H1 (cell line): ENCODE results near the gene NEUROD1. TPM values are rescaled to one million over a fixed set of nuclear protein-coding genes. Genes with fewer than 3 reads are reported as not detected.

Experiments used
- CTCF ChIA-PET: fragments of 300-600 bp; sonication (Branson Sonifier 250); formaldehyde crosslinking; loops from one replicate; lab custom pipeline; 2021; ENCODE audit not compliant: partially characterized antibody; lab: Charles Lee
- POLR2A ChIA-PET: fragments of 300-600 bp; sonication (Branson Sonifier 250); formaldehyde crosslinking; loops from one replicate; lab custom pipeline; 2021; ENCODE audit warnings: inconsistent platforms; ENCODE audit not compliant: partially characterized antibody; lab: Charles Lee
- DNase-seq, 2 experiments: peaks; one replicate each; pipeline versions ENCODE4 v3.0.0 to v3.0.0-alpha.2; 2010 to 2022; ENCODE audit warnings: low spot score in 2 of 2, low read depth in 1 of 2, mixed read lengths in 1 of 2
- FAIRE-seq: peaks from 2 replicates; lab custom pipeline; 2011; peaks lifted over from hg19 to GRCh38; lab: Jason Lieb, UNC
- H2AFZ ChIP-seq: 2 replicates; pipeline ENCODE4 v1.8.1; 2012; ENCODE audit warnings: low read length, inconsistent platforms
- H2AK5ac ChIP-seq: 2 replicates; pipeline ENCODE4 v1.6.1; 2013; ENCODE audit warnings: low read depth, low read length
- H2BK120ac ChIP-seq: replicated peaks from 2 replicates; pipeline ENCODE3; 2013; ENCODE audit warnings: low read depth, low read length, inconsistent platforms
- H2BK12ac ChIP-seq: 2 replicates; pipeline ENCODE4 v1.6.1; 2013; ENCODE audit warnings: low read depth, low read length
- H2BK15ac ChIP-seq: 2 replicates; pipeline ENCODE4 v1.6.1; 2013; ENCODE audit warnings: low read length
- H2BK20ac ChIP-seq: 2 replicates; pipeline ENCODE4 v1.6.1; 2013; ENCODE audit warnings: low read length
- H2BK5ac ChIP-seq: 2 replicates; pipeline ENCODE4 v1.6.1; 2013; ENCODE audit warnings: low read depth, low read length
- H3K14ac ChIP-seq: 2 replicates; pipeline ENCODE4 v1.6.1; 2013; ENCODE audit warnings: inconsistent platforms; ENCODE audit not compliant: insufficient read length
- H3K18ac ChIP-seq: 2 replicates; pipeline ENCODE4 v1.6.1; 2013; ENCODE audit warnings: low read length; ENCODE audit errors: extremely low read depth
- H3K23ac ChIP-seq: 2 replicates; pipeline ENCODE4 v1.6.1; 2013; ENCODE audit warnings: inconsistent platforms; ENCODE audit not compliant: insufficient read length
- H3K23me2 ChIP-seq: 2 replicates; pipeline ENCODE4 v1.6.1; 2013; ENCODE audit warnings: low read depth, low read length
- H3K27ac ChIP-seq: 2 replicates; pipeline ENCODE4 v1.6.1; 2011; ENCODE audit warnings: low read depth, low read length, inconsistent platforms
- H3K27me3 ChIP-seq, 4 experiments: replicated peaks in 1 of 4; 1 replicate in 1 of 4; 2 replicates in 3 of 4; pipeline versions ENCODE4 v1.6.1 to v1.8.1; 2011 to 2013; ENCODE audit warnings: low read length in 3 of 4, mild to moderate bottlenecking in 3 of 4, inconsistent platforms in 2 of 4, mixed read lengths in 2 of 4, moderate library complexity in 1 of 4; ENCODE audit not compliant: control insufficient read depth in 3 of 4, insufficient read depth in 3 of 4; ENCODE audit errors: extremely low read depth in 1 of 4
- H3K36me3 ChIP-seq, 4 experiments: 2 replicates each; pipeline versions ENCODE4 v1.6.1 to v1.8.1; 2011 to 2013; ENCODE audit warnings: mild to moderate bottlenecking in 4 of 4, low read length in 3 of 4, moderate library complexity in 2 of 4, control low read depth in 1 of 4, inconsistent platforms in 1 of 4; ENCODE audit not compliant: insufficient read depth in 4 of 4, control insufficient read depth in 2 of 4
- H3K4ac ChIP-seq: replicated peaks from 2 replicates; pipeline ENCODE3; 2013; ENCODE audit warnings: low read length, low read depth, mixed read lengths, inconsistent platforms; ENCODE audit not compliant: insufficient read length
- H3K4me1 ChIP-seq, 4 experiments: replicated peaks in 1 of 4; 1 replicate in 1 of 4; 2 replicates in 3 of 4; pipeline versions ENCODE4 v1.6.1 to v1.8.1; 2011 to 2013; ENCODE audit warnings: low read length in 3 of 4, inconsistent platforms in 2 of 4, mixed read lengths in 1 of 4; ENCODE audit not compliant: insufficient read depth in 4 of 4, control insufficient read depth in 3 of 4
- H3K4me2 ChIP-seq, 2 experiments: 2 replicates each; pipeline versions ENCODE4 v1.6.1 to v1.8.1; 2011 to 2013; ENCODE audit warnings: low read depth in 2 of 2, low read length in 2 of 2, control low read depth in 1 of 2, inconsistent platforms in 1 of 2, mild to moderate bottlenecking in 1 of 2; ENCODE audit not compliant: insufficient read depth in 1 of 2
- H3K4me3 ChIP-seq, 4 experiments: fragments of 200-600, 300-600 bp in 1 of 4; sonication (generic), shearing (Covaris generic), sonication (Bioruptor Twin) in 1 of 4; 2 replicates each; pipeline versions ENCODE4 v1.5.1 to v1.8.1; 2011 to 2016; ENCODE audit warnings: low read length in 4 of 4, low read depth in 3 of 4, control low read depth in 2 of 4, inconsistent platforms in 2 of 4, mild to moderate bottlenecking in 2 of 4, mixed read lengths in 1 of 4, moderate library complexity in 1 of 4; ENCODE audit not compliant: insufficient read depth in 2 of 4; ENCODE audit errors: extremely low read depth in 1 of 4
- H3K56ac ChIP-seq: replicated peaks from 2 replicates; pipeline ENCODE3; 2013; ENCODE audit warnings: low read depth, mild to moderate bottlenecking, mixed read lengths, low read length, inconsistent platforms; ENCODE audit not compliant: insufficient read length
- H3K79me1 ChIP-seq: 2 replicates; pipeline ENCODE4 v1.6.1; 2013; ENCODE audit warnings: low read depth, low read length, control low read depth
- H3K79me2 ChIP-seq, 2 experiments: 2 replicates each; pipeline versions ENCODE4 v1.6.1 to v1.8.1; 2012 to 2013; ENCODE audit warnings: low read length in 2 of 2, mild to moderate bottlenecking in 2 of 2, inconsistent platforms in 1 of 2; ENCODE audit not compliant: insufficient read depth in 2 of 2, control insufficient read depth in 1 of 2
- H3K9ac ChIP-seq, 4 experiments: replicated peaks in 1 of 4; 1 replicate in 1 of 4; 2 replicates in 3 of 4; pipeline versions ENCODE4 v1.6.1 to v1.8.1; 2011 to 2013; ENCODE audit warnings: low read depth in 3 of 4, low read length in 3 of 4, control low read depth in 2 of 4, mild to moderate bottlenecking in 2 of 4, moderate library complexity in 2 of 4, inconsistent platforms in 1 of 4; ENCODE audit errors: extremely low read depth in 1 of 4
- H3K9me3 ChIP-seq, 2 experiments: 2 replicates each; pipeline versions ENCODE4 v1.6.1 to v1.8.1; 2012 to 2013; ENCODE audit warnings: mild to moderate bottlenecking in 2 of 2, moderate library complexity in 2 of 2, control low read depth in 1 of 2, inconsistent platforms in 1 of 2, low read depth in 1 of 2, low read length in 1 of 2, mixed read lengths in 1 of 2; ENCODE audit not compliant: insufficient read depth in 2 of 2
- H4K20me1 ChIP-seq, 2 experiments: replicated peaks in 1 of 2; 2 replicates each; pipeline versions ENCODE3 to v1.8.1; 2011 to 2013; ENCODE audit warnings: inconsistent platforms in 2 of 2, low read length in 2 of 2, mild to moderate bottlenecking in 1 of 2; ENCODE audit not compliant: insufficient read depth in 2 of 2, control insufficient read depth in 1 of 2
- H4K5ac ChIP-seq: 2 replicates; pipeline ENCODE4 v1.6.1; 2013; ENCODE audit warnings: low read length, low read depth, mixed read lengths, inconsistent platforms; ENCODE audit not compliant: insufficient read length
- H4K8ac ChIP-seq: 2 replicates; pipeline ENCODE4 v1.8.0; 2013; ENCODE audit warnings: mild to moderate bottlenecking, moderate library complexity, low read length, inconsistent platforms; ENCODE audit not compliant: insufficient read depth; ENCODE audit errors: extremely low read depth
- H4K91ac ChIP-seq: replicated peaks from 2 replicates; pipeline ENCODE3; 2013; ENCODE audit warnings: low read length, mixed read lengths, inconsistent platforms; ENCODE audit not compliant: insufficient read length
- ASH2L ChIP-seq: fragments of 200-600, 300-600 bp; sonication (generic); IDR thresholded peaks from one replicate; pipeline ENCODE4 v1.7.1; 2017; ENCODE audit warnings: low read length
- BCL11A ChIP-seq, 2 experiments: IDR thresholded peaks; one replicate each; pipeline ENCODE4 v1.6.1; 2011; ENCODE audit warnings: low read depth in 2 of 2, low read length in 2 of 2, mild to moderate bottlenecking in 2 of 2
- CHD2 ChIP-seq: IDR thresholded peaks from 2 replicates; pipeline ENCODE4 v1.6.1; 2012; ENCODE audit warnings: low read length, improper control_type of control experiment
- FOSL1 ChIP-seq: IDR thresholded peaks from 2 replicates; pipeline ENCODE4 v1.6.1; 2011; ENCODE audit warnings: mild to moderate bottlenecking, low read depth, low read length, moderate library complexity; ENCODE audit not compliant: insufficient read depth
- GTF2F1 ChIP-seq: IDR thresholded peaks from 2 replicates; pipeline ENCODE4 v1.6.1; 2012; ENCODE audit warnings: low read depth, low read length, improper control_type of control experiment, borderline replicate concordance
- JUN ChIP-seq: IDR thresholded peaks from 2 replicates; pipeline ENCODE4 v1.6.1; 2011; ENCODE audit warnings: low read depth, mild to moderate bottlenecking, improper control_type of control experiment, low read length
- JUND ChIP-seq: IDR thresholded peaks from 2 replicates; pipeline ENCODE4 v1.6.1; 2011; ENCODE audit warnings: mild to moderate bottlenecking, improper control_type of control experiment, low read length
- POLR2A ChIP-seq, 2 experiments: IDR thresholded peaks; 1 replicate in 1 of 2; 2 replicates in 1 of 2; pipeline ENCODE4 v1.6.1; 2011; ENCODE audit warnings: low read depth in 2 of 2, low read length in 2 of 2, mild to moderate bottlenecking in 2 of 2; ENCODE audit errors: control extremely low read depth in 1 of 2
- POU5F1 ChIP-seq: IDR thresholded peaks from 2 replicates; pipeline ENCODE4 v1.6.1; 2011; ENCODE audit warnings: low read depth, mild to moderate bottlenecking, low read length, moderate library complexity
- RAD21 ChIP-seq, 2 experiments: IDR thresholded peaks in 1 of 2; conservative IDR thresholded peaks in 1 of 2; 2 replicates each; pipeline ENCODE4 v1.6.1; 2011; ENCODE audit warnings: low read depth in 2 of 2, low read length in 2 of 2, improper control_type of control experiment in 1 of 2, inconsistent platforms in 1 of 2, mild to moderate bottlenecking in 1 of 2, moderate library complexity in 1 of 2
- RFX5 ChIP-seq: IDR thresholded peaks from 2 replicates; pipeline ENCODE4 v1.6.1; 2011; ENCODE audit warnings: low read depth, low read length, improper control_type of control experiment, borderline replicate concordance
- SIRT6 ChIP-seq: IDR thresholded peaks from one replicate; pipeline ENCODE4 v1.7.1; 2012; ENCODE audit warnings: low read length, inconsistent platforms
- YY1 ChIP-seq: IDR thresholded peaks from 2 replicates; pipeline ENCODE4 v1.6.1; 2011; ENCODE audit warnings: low read depth, mild to moderate bottlenecking, low read length
- WGBS, 2 experiments: shearing (Covaris generic) in 1 of 2; methylation state at CpG; one replicate each; pipeline versions ENCODE4 v1.1.6 to v1.1.7; 2013 to 2015; ENCODE audit warnings: low lambda C conversion rate in 2 of 2, mixed read lengths in 2 of 2, inconsistent platforms in 1 of 2, low coverage in 1 of 2, missing lambda C conversion rate in 1 of 2; ENCODE audit not compliant: insufficient replicate concordance in 2 of 2, insufficient coverage in 1 of 2, insufficient read length in 1 of 2; ENCODE audit errors: extremely low coverage in 1 of 2, missing lambda C conversion rate in 1 of 2; 5-methylcytosine and 5-hydroxymethylcytosine counted together
- polyA plus RNA-seq, 7 experiments: library from polyadenylated mRNA; depleted of rRNA in 3 of 7; stranded (reverse) in 5 of 7; unstranded in 2 of 7; fragments of >200 nt in 5 of 7; fragments of 200-250 nt in 2 of 7; gene quantifications; 1 replicate in 5 of 7; 2 replicates in 1 of 7; 4 replicates in 1 of 7; pipeline versions ENCODE4 v1.2.1 to v1.2.3, GENCODE V29; 2011 to 2013; ENCODE audit warnings: missing spikeins in 2 of 7, mixed read lengths in 2 of 7
- total RNA-seq: library from RNA; stranded (reverse); fragmentation: NEBNext Ultra II Directional; extraction: Animal tissue kit (Norgen Biotek cat#: 25700); gene quantifications from 2 replicates; pipeline ENCODE4 v1.2.1, GENCODE V29; 2021
- TF ChIP-seq, protein P1 (sequence below): IDR thresholded peaks from 2 replicates; pipeline ENCODE4 v1.6.1; 2011; ENCODE audit warnings: low read length, improper control_type of control experiment

The NEUROD1 gene
- total and polyA plus RNA-seq, 2 of the 8 experiments (the other 6 are each of a cell fraction or from before 2014, with no cell fraction given): 0.08 TPM; not detected in 1

- H4K91ac ChIP-seq: no peak overlapping the region
- H2BK120ac ChIP-seq: no peak overlapping the region
- POLR2A ChIA-PET: no interaction called here
- FAIRE-seq: no peak
- H3K9me3 ChIP-seq: no peaks in the 10 kb centered on the region
- no peak overlapping the region for H4K5ac ChIP-seq
- no peaks in the 10 kb centered on the region for H3K79me1 ChIP-seq
- H3K36me3 ChIP-seq: no peaks in the 10 kb centered on the region
- H3K56ac ChIP-seq: no peak overlapping the region
- H3K27ac ChIP-seq: no peak overlapping the region
- no peaks in the 10 kb centered on the region for H3K23me2 ChIP-seq
- H2BK20ac ChIP-seq: no peak overlapping the region
- H2AFZ ChIP-seq: no peak overlapping the region
- no peak overlapping the region for H3K9ac ChIP-seq
- TF ChIP-seq RAD21 (IDR thresholded peaks at IDR 0.05 in 1 of 2, conservative IDR thresholded peaks at IDR 0.05 in 1 of 2; ENCODE audit: low read depth in 2 of 2, low read length in 2 of 2) (no peak), GTF2F1 (no peak), BCL11A (IDR thresholded peaks at IDR 0.05; ENCODE audit: low read depth in 2 of 2, low read length in 2 of 2) (no peak), SIRT6 (no peak), YY1 (no peak), FOSL1 (no peak), POLR2A (IDR thresholded peaks at IDR 0.05; ENCODE audit: control extremely low read depth in 1 of 2, low read depth in 2 of 2, low read length in 2 of 2) (no peak), RFX5 (no peak), CHD2 (no peak), ASH2L (no peak), JUN (no peak), JUND (no peak), POU5F1 (no peak)
- TF ChIP-seq, protein P1, sequence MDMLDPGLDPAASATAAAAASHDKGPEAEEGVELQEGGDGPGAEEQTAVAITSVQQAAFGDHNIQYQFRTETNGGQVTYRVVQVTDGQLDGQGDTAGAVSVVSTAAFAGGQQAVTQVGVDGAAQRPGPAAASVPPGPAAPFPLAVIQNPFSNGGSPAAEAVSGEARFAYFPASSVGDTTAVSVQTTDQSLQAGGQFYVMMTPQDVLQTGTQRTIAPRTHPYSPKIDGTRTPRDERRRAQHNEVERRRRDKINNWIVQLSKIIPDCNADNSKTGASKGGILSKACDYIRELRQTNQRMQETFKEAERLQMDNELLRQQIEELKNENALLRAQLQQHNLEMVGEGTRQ: no peak
- TF ChIP-seq, all 59 proteins: peak for 0
- H3K4me3 ChIP-seq: no peak overlapping the region
- CTCF ChIA-PET: interaction anchor here (1.2 kb wide), 1 partner anchor 11 kb away, joined by 3 read pairs; no protein-coding TSS in a partner anchor
- no peak overlapping the region for H3K4ac ChIP-seq
- no peak overlapping the region for H2BK12ac ChIP-seq
- H3K4me1 ChIP-seq: no peaks in the 10 kb centered on the region
- no peaks in the 10 kb centered on the region for H4K20me1 ChIP-seq
- H2BK15ac ChIP-seq: no peak overlapping the region
- no peak overlapping the region for H2AK5ac ChIP-seq
- H3K79me2 ChIP-seq: no peaks in the 10 kb centered on the region
- no peak overlapping the region for H3K14ac ChIP-seq
- H3K27me3 ChIP-seq: peaks cover 0 to 2% (median 0%) of the 10 kb centered on the region in 4 experiments; a peak in 1 of 7 replicates
- no peak overlapping the region for H4K8ac ChIP-seq
- H3K4me2 ChIP-seq: no peak overlapping the region
- no peak overlapping the region for H3K23ac ChIP-seq
- WGBS, 2 experiments: 94% methylated on average over 3 of the region's 3 CpGs; no CpG with 5 or more reads in 1 of the 2 experiments
- no peak for DNase-seq
- H2BK5ac ChIP-seq: no peak overlapping the region
- no peak overlapping the region for H3K18ac ChIP-seq
These were observed 52.8 kb downstream of the NEUROD1 start for GRCh38 chr2:181627545-181627944.
